ENCODE results near the gene FNDC3B.
A peak's percentile ranks its signal among the peaks of the same experiment; 100 is the strongest.

FNDC3B gene

DNA sequence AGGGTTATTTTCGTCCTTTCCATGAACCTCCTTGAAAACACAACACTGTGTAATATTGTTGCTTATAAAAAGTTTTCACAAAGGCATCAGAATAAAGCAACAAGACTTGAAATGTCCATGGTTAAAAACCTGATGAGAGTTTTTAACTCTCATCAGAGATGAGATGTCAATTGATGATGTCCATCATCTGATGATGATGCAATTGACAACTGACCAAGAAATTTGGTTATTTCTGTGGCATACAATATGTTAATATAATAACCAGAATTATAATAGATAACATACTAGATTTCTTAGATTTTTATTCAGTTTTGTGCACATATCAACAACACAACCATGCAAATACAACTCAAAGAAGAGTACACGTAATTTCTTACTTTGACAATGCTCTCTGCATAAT, 15.5 kb upstream of the FNDC3B start:
- TF ChIP-seq CTCF (IDR thresholded peaks at IDR 0.05): no peak

DNA sequence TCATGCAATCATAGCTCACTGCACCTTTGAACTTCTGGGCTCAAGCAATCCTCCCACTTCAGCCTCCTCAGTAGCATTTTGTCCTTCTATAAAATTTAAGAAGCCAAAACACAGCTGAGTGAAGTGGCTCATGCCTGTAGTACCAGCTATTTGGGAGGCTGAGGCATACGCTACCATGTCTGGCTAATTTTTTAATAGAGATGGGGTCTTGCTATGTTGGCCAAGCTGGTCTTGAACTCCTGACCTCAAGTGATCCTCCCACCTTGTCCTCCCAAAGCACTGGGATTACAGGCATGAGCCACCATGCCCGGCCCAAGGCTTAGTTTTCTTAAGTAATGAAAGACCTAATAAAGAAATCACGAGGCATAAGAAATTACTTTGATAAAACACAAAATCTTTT, 14.7 kb upstream of the FNDC3B start:
- TF ChIP-seq CTCF (IDR thresholded peaks at IDR 0.05): no peak

GRCh38 chr3:172029425-172030098, 9.8 kb upstream of the FNDC3B start:
- TF ChIP-seq CTCF (IDR thresholded peaks at IDR 0.05): no peak

GRCh38 chr3:172030181-172030580, 9.2 kb upstream of the FNDC3B start:
- no peak for TF ChIP-seq CTCF (IDR thresholded peaks at IDR 0.05)

GRCh38 chr3:172031996-172032395, 7.4 kb upstream of the FNDC3B start:
- no peak for TF ChIP-seq CTCF (IDR thresholded peaks at IDR 0.05)

DNA sequence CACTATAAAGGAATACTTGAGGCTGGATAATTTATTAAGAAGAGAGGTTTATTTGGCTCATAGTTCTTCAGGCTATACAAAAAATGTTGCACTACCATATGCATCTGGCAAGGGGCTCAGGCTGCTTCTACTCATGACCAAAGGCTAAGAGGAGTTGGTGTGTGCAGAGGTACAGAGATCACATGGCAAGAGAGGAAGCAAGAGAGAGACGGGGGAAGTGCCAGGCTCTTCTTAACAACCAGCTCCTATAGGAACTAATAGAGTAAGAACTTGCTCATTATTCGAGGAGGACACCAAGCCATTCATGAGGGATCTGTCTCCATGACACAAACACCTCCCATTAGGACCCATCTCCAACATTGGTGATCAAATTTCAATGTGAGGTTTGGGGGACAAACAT, 6.0 kb upstream of the FNDC3B start:
- TF ChIP-seq CTCF (IDR thresholded peaks at IDR 0.05): no peak

GRCh38 chr3:172034786-172035685, 4.3 kb upstream of the FNDC3B start:
- TF ChIP-seq CTCF (IDR thresholded peaks at IDR 0.05): peak; percentile 59

Measured in LNCAP (cell line).